Stimulated activated CD4-positive, alpha-beta T cell treated with anti-CD3 and anti-CD28 coated beads, Interleukin-12 subunit alpha, Interleukin-12 subunit beta, amount 100 ng/mL, for 24 hours (primary cell): Measurements from ENCODE around the gene TTC22.

Experiments
- DNase-seq, 2 experiments: peaks; one replicate each; pipeline ENCODE4 v3.0.0-alpha.2; 2020; ENCODE audit warnings: low read depth in 2 of 2

TTC22 gene

DNA sequence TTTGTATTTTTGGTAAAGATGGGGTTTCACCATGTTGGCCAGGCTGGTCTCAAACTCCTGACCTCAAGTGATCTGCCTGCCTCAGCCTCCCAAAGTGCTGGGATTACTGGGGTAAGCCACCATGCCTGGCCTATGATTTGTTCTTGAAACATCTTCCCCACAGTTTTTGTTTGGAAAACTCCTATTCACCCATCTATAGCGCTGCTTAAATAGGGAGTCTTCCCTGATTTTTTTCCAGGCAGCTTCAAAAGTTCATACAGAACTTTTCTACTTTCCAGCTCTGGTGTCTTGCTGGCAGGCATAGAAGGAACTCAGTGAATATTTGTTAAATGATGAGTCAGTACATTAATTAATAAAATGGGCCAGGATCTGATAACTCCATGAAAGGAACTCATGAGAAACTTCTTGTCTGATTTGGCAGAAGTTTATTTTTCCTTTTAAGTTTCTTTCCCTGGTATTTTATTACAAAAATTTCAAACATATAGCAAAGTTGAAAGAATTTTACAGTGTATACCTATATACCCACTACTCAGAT, 33.0 kb upstream of the TTC22 start:
- no peak for DNase-seq

DNA sequence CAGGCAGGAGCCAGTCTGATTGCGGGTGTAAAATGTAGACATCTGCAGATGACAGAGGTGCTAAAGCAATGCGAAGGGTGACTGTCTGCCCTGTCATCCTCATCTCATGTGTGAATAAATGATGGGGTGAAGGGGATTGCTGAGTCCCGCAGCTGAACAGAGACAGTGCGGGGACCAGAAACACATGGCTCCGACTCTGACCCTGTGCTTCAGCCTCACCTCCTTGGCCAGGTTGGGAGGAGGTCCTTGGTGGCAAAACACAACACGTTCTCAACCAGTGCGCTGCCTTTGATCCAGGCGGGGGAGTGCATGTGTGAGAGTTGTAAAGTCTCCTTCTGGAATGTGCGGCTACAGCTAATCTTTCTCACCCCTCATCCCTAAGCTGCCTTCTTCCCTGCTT, 32.0 kb upstream of the TTC22 start:
- DNase-seq: no peak

DNA sequence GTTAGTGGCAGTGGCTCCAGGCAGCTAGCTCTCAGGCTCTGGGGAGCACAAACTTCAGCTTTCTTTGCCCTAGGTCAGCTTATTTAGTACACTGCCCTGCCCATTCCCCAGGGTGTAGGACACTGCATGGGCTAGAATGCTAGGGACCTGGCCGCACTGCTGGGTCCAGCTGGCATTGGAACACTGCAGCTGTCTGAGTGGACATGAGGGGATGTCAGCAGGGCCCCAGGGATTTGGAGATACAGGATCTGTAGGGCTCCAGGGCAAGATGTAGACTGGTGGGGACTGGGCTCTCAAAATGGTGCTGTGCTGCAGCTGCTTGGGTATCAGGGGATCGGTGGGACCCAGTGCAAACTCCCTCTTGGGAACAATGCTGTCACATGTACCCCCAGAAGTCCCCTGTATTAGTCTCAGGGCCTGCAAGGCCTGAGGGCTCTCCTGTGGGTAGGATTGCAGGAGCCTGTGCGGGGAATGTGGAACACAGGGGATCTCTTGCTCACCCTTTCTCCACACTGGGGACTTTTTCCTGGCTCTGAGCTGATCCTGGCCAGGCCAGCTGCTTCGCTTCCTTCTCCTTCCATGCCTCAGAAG, 25.2 kb upstream of the TTC22 start:
- no peak for DNase-seq

DNA sequence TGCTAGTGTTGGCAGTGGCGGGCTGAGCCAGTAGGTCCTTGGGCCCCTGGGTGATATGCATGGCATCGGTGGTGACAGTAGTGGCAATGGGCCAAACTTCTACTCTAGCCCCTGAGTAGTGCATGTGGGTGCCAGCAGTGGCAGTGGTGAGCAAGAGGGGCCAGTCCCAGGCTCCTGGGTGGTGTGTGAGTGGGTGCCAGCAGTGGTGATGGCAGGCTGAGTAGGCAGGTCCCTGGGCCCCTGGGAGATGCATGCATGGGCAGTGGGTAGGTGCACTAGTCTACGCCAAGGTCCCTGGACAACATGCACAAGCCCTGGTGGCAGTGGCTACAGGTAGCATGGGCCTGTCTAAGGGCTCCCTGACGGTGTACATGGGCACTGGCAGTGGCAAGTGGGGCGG, 24.6 kb upstream of the TTC22 start:
- DNase-seq: no peak

DNA sequence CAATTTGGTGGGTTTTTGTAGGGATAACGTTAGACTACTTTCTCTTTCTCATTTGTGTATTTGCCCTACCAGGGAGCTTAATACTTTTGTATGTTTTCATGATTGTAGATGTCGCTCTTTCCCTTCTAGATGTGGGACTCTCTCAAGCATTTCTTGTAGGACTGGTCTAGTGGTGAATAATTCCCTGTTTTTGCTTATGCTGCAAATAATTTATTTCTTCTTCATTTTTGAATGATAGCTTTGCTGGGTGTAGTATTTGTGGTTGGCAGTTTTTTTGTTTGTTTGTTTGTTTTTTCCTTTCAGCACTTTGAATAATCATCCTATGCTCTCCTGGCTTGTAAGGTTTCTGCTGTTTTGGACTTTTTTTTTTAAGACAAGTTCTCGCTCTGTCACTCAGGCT, 22.5 kb upstream of the TTC22 start:
- DNase-seq: no peak

DNA sequence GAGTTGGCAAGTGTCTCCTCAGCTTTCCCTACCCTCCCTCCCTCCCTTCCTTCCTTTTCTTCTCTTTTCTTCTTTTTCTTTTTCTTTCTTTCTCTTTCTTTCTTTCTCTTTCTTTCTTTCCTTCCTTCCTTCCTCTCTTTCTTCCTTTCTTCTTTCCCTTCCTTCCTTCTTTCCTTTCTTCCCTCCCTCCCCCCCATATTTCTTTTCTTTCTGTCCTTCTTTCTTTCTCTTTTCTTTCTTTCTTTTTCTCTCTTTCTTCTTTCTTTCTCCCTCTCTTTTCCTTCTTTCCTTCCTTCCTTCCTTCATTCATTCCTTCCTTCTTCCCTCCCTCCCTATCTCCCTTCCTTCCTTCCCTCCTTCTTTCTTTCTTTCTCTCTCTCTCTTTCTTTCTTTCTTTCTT, 18.6 kb upstream of the TTC22 start:
- DNase-seq: no peak

DNA sequence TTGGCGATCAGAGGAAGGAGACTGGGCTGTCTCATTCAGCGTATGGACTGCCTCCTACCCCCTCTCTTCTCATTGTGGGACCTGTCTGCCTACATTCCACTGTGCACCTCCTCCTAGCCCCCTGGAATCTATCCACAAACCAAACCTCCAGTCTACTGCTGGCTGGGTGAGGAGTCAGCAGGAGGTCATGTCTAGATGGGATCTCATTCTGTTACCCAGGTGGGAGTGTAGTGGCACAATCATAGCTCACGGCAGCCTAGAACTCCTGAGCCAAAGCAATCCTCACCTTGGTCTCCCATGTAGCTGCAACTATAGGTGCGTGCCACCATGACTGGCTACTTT, 18.0 kb upstream of the TTC22 start:
- no peak for DNase-seq

DNA sequence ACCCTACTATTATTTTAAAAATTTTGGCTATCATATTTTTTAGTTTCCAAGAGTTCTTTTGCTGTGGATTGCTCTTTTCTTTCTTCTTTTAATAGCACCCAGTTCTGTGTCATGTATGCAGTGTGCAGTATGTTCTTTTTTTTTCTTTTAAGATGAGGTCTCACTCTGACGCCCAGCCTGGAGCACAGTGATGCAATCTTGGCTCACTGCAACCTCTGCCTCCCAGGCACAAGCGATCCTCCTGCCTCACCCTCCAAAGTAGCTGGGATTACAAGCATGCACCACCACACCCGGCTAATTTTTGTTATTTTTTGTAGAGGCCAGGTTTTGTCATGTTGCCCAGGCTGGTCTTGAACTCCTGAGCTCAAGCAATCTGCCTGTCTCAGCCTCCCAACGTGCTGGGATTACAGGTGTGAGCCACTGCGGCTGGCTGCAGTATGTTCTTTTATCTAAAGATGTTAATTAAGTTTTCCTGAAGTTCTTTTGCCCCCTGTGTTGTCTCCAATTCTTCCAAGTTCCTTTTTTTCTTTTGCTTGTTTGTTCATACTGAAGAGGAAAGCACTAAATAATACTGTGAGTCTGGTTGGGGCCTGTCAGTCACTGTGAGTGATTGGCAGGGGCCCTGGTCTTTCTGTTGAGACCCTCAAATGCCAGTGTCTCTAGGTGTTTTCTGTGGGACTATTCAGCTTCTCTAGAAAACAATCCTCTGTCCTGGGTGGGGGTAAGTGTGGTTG, 17.5 kb upstream of the TTC22 start:
- no peak for DNase-seq

DNA sequence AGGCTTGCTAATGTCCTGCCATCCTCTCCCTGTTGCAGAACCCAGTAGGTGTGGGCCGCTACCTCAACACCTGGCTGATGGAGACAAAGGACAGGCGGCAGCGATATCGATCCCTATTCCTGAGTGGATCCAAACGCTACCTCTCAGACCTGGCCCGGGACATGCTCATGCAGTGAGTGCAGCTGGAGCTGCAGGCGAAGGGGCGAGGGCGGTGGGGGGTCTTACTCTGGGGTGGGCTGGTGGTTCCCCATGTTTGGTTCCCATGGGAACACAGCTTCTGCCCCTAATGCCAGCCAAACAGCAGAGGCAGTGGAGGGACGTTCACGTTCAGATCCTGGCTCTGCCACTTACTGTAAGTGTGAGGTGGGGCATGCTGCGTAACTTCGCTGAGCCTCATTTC, 15.8 kb upstream of the TTC22 start:
- no peak for DNase-seq

DNA sequence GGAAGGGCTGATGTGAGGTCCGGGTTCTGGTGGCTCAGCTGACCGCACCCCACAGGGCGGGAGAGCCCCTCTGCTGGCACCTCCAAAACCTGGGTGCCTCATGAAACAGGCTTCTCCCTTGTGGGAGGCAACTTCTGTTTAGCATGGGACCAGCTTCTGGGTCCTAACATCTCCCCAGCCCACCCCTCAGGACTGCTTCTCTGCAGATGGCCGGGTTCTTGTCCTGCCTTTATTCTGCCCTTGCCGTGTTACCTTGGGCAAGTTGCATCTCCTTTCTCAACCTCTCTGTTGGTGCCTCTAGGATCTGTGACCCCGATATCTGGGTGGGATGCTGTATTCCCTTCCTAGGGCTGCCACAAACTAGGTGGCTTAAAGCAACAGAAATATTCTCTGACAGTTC, 15.0 kb upstream of the TTC22 start:
- no peak for DNase-seq

DNA sequence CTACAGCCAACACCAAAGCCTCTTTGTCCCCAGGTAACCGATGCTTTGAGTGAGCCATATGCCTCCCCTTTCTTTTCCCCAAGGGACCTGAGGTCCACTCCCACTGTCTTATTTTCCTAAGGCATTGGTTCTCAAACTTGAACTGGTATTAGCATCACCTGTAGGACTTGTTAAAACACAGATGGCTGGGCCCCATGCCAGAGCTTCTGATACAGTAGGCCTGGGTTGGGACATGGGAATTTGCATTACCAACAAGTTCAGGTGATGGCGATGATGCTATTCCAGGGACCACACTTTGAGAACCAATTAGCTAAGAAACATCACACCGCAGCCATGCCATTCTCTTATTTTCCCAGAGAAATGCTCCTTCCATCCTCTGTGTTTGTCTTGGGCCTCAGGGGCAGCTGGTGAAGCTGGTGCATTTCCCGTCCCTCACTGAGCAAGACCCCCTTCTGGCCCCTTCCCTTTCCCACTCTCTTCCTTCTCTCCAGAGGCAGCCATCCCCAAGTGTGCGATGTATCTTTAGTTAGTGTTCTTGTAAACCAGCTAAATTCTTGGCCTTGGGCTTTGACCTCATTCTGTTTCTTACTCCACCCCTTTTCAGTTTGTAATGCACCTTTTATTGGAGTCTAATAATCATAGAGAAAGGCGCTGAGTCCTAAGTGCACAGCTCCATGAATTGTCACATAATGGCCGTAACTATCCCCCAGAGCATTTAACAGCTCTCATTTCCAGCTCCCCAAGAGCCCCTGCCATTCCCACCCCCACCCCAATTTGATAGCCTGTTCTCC, 14.2 kb upstream of the TTC22 start:
- DNase-seq: no peak

DNA sequence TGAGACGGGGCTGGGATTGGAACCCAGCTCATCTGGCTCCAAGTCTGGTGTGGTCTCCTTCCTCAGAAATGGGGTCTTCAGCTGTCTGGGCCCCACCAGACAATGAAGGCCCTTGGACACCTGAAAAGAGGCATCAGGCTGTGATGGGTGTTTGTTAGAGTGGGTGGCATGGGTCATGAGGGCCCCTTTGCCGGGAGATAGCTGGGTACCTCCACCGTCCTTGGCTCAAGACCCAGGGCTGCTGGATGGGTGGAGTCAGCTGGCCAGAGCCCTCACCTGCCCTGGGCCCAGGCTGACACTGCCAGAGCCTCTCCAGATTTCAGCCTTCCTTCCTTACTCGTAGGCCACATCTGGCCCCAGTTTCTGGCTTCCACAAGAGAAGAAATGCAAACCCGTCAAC, 13.4 kb upstream of the TTC22 start:
- DNase-seq: no peak

DNA sequence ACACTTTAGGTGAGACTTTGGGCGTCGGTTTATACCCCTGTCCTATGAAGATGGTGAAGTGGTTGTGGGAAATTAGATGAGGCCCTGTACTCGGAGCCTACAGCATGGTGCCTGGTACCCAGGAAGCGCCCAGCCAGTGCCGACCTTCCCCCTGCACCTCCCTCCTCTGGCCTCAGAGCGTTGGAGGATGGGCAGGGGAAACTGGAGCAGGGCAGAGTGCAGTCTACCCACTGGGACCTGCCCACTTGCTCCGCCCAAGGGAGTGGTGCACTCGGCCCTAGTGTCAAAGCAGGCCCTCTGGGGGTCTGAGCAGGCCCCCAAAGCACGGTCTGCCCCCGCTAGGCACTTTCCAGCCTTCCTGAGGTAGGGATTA, 13.0 kb upstream of the TTC22 start:
- DNase-seq: no peak

DNA sequence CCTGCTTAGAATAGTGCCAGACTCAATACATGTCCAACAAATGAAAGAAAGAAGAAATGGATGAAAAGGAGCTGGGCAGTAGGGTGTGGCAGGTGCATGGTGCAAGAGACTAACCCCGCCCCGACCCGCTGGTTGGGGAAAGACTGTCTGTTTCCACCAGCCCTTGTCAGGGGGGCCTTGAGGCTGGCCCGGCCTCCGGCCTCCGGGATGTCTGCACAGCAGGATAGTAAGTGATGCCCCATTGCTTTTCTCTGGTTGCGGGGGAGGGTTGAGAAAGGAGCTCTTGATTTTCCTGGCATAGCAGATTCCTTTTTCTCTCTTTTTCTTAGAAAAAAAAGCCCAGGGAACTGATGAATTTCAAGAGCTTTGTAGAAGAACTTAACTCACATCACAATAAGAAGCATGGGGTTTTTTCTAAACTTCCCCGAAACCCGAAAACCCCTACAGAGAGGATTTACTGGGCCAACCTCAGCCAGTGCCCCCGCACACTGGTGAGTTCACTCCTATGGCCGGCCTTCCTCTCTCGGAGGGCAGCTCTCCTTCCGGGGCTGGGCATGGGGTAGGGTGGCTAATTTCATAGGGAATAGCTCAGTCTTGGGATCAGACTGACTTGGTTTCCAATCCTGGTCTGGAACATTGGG, 12.5 kb upstream of the TTC22 start:
- no peak for DNase-seq

DNA sequence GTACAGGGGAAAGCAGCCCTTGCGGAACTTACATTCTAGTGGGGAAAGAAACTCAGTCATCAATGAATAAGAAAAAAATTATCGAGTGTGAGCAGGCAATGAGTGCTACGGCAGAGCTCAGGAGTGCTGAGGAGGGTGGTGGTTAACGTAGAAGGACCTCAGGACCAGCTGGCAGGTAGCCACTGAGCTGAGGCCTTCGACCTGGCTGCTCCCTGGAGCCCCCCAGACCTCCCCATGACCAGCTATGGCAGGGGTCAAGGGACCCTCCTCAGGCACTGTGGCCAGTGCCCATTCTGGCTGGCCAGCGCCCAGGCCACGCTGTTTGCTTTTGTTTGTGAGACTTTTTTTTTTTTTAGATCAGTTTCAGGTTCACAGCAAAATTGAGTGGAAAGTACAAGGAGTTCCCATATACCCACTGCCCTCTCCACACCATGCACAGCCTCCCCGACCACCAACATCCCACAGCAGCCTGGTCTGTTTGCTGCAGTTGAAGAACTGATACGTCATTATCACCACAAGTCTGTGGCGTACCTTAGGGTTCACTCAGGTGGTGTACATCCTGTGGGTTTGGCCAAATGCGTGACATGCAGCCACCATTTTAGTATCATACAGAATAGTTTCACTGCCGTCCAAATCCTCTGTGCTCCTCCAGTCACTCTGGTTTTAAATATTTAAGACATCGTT, 11.8 kb upstream of the TTC22 start:
- DNase-seq: no peak

DNA sequence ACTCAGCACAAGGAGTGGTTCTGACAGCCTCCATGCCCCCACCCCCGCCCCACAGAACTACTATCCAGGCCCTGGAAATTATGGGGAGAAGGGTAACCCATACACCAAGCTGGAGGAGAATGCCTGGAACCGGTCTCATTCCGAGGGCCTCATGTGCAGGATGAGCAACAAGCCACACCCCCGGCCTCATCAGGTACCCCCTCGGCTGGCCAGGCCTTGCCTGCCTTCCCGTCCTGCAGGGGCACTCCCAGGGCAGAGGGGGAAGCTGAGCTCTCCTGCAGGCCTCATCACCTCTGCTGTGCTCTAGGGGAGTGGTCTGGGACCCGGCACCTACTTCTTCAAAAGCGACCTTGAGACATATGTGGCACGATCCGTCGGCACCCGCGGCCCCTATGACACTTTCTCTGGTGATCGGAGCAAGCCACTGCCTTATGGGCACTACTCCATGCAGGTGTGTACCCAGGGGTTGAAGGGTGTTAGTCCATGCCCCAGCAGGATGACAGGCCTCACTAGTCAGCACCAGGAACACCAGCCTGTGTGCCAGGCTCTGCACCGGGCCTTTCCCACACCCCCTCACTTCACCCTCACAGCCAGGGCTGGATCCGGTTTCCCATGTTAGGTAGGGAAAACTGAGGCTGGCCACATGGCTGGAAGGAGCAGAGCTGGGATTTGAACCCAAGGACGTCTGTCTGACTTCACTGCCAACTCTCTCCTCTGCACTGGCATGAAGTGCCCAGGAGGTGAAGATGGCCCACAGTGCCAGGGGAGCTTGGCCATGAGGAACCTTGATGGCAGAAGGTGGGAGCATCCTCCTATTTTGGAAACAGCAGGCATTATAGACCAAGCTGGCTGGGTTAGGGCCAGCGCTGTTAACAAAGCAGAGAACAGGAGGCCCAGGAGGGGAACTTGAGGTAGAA, 10.9 kb upstream of the TTC22 start:
- no peak for DNase-seq

DNA sequence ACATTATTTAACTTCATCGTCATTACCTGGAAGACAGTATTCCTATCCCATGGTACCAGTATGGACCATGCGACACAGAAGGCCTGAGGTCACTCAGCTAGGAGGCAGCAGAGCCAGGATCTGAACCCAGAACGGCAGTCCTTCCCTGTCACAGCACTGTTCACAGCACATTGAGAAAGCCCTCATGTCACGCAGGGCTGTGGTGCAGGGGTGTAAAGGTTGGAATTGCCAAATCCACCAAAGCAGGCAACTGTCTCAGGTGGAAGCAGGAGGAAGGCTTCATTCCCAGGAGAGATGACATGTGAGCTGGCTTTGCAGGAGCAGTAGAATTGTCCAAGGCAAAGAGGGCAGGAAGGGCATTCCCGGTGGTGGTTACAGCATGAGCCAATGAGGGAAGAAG, 9.9 kb upstream of the TTC22 start:
- DNase-seq: no peak

DNA sequence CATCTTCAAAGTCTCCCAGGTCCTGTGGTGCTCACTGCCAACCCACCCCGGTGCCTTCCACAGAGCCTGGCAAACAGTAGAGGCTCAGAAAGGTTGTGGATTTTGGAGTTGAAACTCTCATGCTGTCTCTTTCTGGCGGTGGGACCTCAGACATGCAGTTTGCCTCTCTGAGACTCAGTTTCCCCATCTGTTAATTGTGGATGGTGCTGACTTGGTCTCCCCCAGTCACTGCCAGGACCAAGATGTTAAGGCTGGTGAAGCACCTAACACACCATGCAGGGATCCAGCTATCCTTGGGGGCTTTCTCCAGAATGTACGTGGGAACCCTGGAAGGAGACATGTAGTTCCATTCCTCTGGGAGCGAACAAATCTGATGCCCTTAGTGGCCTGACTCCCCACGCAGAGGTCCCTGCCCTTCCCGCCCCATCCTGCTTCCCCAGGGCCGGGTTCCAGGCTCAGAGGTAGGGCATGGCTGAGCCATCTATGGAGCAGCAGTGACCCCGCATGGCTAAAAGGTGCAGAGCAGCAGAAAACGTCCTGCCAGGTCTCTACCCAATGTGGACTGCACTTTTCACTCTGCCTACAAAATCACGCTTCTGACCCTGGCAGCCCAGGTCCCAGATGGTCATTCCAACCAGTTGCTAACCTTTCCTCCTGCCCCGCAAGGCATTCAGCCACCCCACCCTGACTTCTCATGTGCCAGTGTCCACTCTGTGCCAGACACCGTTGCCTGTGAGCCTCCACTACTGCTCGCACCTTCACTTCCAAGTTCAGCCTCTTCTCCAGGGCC, 9.2 kb upstream of the TTC22 start:
- DNase-seq: peak; percentile 35 to 68

DNA sequence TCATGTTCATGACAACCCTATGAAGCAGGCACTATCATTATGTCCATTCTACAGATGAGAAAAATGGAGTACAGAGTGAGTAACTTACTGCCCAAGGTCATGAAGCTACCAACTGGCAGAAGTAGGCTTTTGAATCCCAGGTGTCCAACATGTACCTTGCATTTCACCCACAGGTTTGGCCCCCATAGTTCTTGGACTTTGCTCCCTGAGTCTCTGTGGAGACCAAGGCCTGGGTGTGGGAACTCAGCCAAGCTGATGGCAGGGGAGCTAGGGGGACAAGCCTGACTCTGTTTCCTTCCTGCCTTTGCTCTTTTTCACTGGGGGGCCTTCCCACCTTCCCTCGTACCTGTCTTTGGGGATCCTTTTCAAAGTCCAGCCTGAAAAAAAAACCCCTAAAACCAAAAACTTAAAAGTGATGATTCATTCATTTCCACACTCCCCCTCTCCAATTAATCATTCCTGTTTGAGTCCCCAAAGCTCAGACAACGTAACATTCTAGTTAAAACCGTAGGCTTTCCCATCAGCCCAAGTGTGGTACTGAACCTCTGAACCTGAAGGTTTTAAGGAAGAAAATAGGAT, 8.5 kb upstream of the TTC22 start:
- no peak for DNase-seq
